Gastroesophageal sphincter (tissue), 4 donors: Measurements from ENCODE around the gene SEMA7A. TPM values are rescaled to one million over a fixed set of nuclear protein-coding genes. Genes with fewer than 3 reads are reported as not detected.
"Not testable (repeated sequence)": the region's sequence is repeated elsewhere in the genome, so short reads cannot be mapped to it uniquely, and the experiment has no call there.

ENCODE experiments used
- ATAC-seq: fragments of 150-250 bp; one replicate; pipeline ENCODE4 v1.9.1; 2016; ENCODE audit warnings: mild to moderate bottlenecking, moderate library complexity
- H3K27ac ChIP-seq, 4 donors: fragments of 200-600 bp; sonication (generic) in 3 of 4; 1 replicate in 3 of 4; 2 replicates in 1 of 4; pipeline ENCODE4 v1.5.1; 2016 to 2019
- H3K27me3 ChIP-seq: fragments of 200-600 bp; sonication (generic); one replicate; pipeline ENCODE4 v1.5.1; 2019
- H3K36me3 ChIP-seq, 2 donors: fragments of 200-600 bp; sonication (generic); one replicate each; pipeline ENCODE4 v1.5.1; 2019; ENCODE audit warnings: control low read depth in 1 of 2
- H3K4me1 ChIP-seq, 3 donors: fragments of 200-600 bp; sonication (generic); 1 replicate in 2 of 3; 2 replicates in 1 of 3; pipeline ENCODE4 v1.5.1; 2016 to 2019; ENCODE audit warnings: control low read depth in 2 of 3
- H3K4me3 ChIP-seq, 2 donors: fragments of 200-600 bp; sonication (generic); one replicate each; pipeline ENCODE4 v1.5.1; 2019; ENCODE audit warnings: mild to moderate bottlenecking in 1 of 2, moderate library complexity in 1 of 2
- H3K9me3 ChIP-seq, 3 donors: fragments of 200-600 bp; sonication (generic); one replicate each; pipeline ENCODE4 v1.5.1; 2017 to 2019; ENCODE audit warnings: control low read depth in 2 of 3
- EP300 ChIP-seq: sonication (generic); formaldehyde crosslinking; IDR thresholded peaks from one replicate; pipeline ENCODE4 v1.6.1; 2017; ENCODE audit warnings: antibody characterized with exemption, mild to moderate bottlenecking
- POLR2A ChIP-seq, 2 donors: fragments of 450-650 bp; IDR thresholded peaks; one replicate each; pipeline ENCODE4 v1.6.1; 2017; ENCODE audit warnings: antibody characterized with exemption in 2 of 2, mild to moderate bottlenecking in 2 of 2, moderate library complexity in 1 of 2
- POLR2AphosphoS5 ChIP-seq: sonication (generic); formaldehyde crosslinking; IDR thresholded peaks from one replicate; pipeline ENCODE4 v1.6.1; 2017; ENCODE audit warnings: antibody characterized with exemption
- WGBS, 2 donors: methylation state at CpG; one replicate each; pipeline ENCODE4 v1.1.5; 2018; ENCODE audit warnings: low coverage in 1 of 2; 5-methylcytosine and 5-hydroxymethylcytosine counted together
- total RNA-seq, 4 donors: library from RNA; depleted of rRNA; stranded (reverse); fragments of >200 nt; gene quantifications; one replicate each; pipeline ENCODE4 v1.1.0, GENCODE V29; 2016
- TF ChIP-seq, protein P1 (sequence below), 4 experiments: fragments of 200-600 bp in 2 of 4; fragments of 450-650 bp in 2 of 4; sonication (generic) in 1 of 4; IDR thresholded peaks; one replicate each; pipeline ENCODE4 v1.5.1; 2017 to 2019; ENCODE audit warnings: antibody characterized with exemption in 4 of 4, mild to moderate bottlenecking in 2 of 4, moderate library complexity in 2 of 4

The SEMA7A gene
- total RNA-seq, 4 donors from 2014 or later, result 0.93 to 2.7 (median 1.8) TPM

- Histone ChIP-seq H3K9me3 (no peaks in the 10 kb centered on the region), H3K27ac (peak within 1 kb of the TSS; percentile 79 to 92 (median 89)), H3K4me1 (peaks cover 0 to 35% (median 4%) of the 10 kb centered on the region in 3 donors), H3K27me3 (no peaks in the 10 kb centered on the region), H3K4me3 (peak within 1 kb of the TSS; percentile 75 to 79), H3K36me3 (peaks cover 0 to 32% of the 10 kb centered on the region in 2 donors)
- TF ChIP-seq POLR2AphosphoS5 (peak; percentile 92), EP300 (no peak), POLR2A (IDR thresholded peaks at IDR 0.05) (peak; percentile 83)
- TF ChIP-seq, protein P1, sequence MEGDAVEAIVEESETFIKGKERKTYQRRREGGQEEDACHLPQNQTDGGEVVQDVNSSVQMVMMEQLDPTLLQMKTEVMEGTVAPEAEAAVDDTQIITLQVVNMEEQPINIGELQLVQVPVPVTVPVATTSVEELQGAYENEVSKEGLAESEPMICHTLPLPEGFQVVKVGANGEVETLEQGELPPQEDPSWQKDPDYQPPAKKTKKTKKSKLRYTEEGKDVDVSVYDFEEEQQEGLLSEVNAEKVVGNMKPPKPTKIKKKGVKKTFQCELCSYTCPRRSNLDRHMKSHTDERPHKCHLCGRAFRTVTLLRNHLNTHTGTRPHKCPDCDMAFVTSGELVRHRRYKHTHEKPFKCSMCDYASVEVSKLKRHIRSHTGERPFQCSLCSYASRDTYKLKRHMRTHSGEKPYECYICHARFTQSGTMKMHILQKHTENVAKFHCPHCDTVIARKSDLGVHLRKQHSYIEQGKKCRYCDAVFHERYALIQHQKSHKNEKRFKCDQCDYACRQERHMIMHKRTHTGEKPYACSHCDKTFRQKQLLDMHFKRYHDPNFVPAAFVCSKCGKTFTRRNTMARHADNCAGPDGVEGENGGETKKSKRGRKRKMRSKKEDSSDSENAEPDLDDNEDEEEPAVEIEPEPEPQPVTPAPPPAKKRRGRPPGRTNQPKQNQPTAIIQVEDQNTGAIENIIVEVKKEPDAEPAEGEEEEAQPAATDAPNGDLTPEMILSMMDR (IDR thresholded peaks at IDR 0.05), result peak in 2 of 4 experiments; percentile 3 to 43
- ATAC-seq, result peak; percentile 97
- 0% methylated on average over 3 to 16 of the region's 54 CpGs for WGBS, 2 donors
Observed at GRCh38 chr15:74460871-74461846, 27.4 kb upstream of the SEMA7A start, which contains the start of gene UBL7. TSS of gene UBL7 (minus strand) at chr15:74461160. CDS start at chr15:74458867, 2,293 bp downstream.

GRCh38 chr15:74460298-74460697 is 26.5 kb upstream of the SEMA7A start:
- H3K4me3 ChIP-seq, result peak overlapping the region; percentile 75 to 79
- peaks cover 0 to 34% of the 10 kb centered on the region in 2 donors for H3K36me3 ChIP-seq
- no peak for ATAC-seq
- peaks cover 0 to 35% (median 4%) of the 10 kb centered on the region in 3 donors for H3K4me1 ChIP-seq
- peak overlapping the region; percentile 69 to 92 (median 89) for H3K27ac ChIP-seq
- TF ChIP-seq EP300, result no peak
- TF ChIP-seq, protein P1 (IDR thresholded peaks at IDR 0.05), result no peak
- WGBS, 2 donors, result 28 to 39% methylated on average over 2 of the region's 2 CpGs
- H3K27me3 ChIP-seq, result no peaks in the 10 kb centered on the region
- H3K9me3 ChIP-seq, result no peaks in the 10 kb centered on the region

- WGBS, 2 donors, result 93 to 95% methylated on average over 8 to 10 of the region's 14 CpGs
- Histone ChIP-seq H3K36me3 (peaks cover 0 to 39% of the 10 kb centered on the region in 2 donors), H3K4me1 (peaks cover 0 to 39% (median 4%) of the 10 kb centered on the region in 3 donors), H3K4me3 (peak overlapping the region in 1 of 2 donors; percentile 75)
- H3K27ac ChIP-seq, H3K9me3 ChIP-seq, ATAC-seq, H3K27me3 ChIP-seq: not testable (repeated sequence)
Observed at GRCh38 chr15:74459798-74460197, 26.0 kb upstream of the SEMA7A start.

DNA sequence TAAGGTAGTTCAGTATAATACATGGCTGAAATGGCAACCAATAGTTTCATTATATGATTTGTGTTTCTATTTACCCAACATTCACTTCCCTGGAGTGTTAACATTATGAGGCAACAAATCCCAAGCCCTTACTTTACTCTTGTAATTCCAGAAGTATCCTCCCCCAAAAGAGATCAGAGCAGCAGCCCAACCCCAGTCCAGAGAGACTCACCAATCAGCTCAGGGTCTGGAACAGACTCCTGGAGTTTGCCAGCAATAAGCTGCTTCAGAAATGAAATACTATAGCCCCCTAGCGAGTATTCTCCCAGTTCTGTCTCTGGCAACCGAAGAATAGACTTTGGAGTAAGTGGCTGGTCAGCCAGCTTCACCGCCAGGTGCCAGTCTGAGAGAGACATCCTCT is 24.7 kb upstream of the SEMA7A start:
- Histone ChIP-seq H3K27me3 (no peaks in the 10 kb centered on the region), H3K4me3 (no peak overlapping the region), H3K27ac (no peak overlapping the region), H3K4me1 (peaks cover 0 to 43% (median 4%) of the 10 kb centered on the region in 3 donors), H3K9me3 (no peaks in the 10 kb centered on the region), H3K36me3 (peaks cover 0 to 52% of the 10 kb centered on the region in 2 donors)
- WGBS, 2 donors, result 90 to 100% methylated on average over 1 to 3 of the region's 3 CpGs
- ATAC-seq, result no peak
- TF ChIP-seq EP300 (no peak), POLR2A (IDR thresholded peaks at IDR 0.05) (no peak), POLR2AphosphoS5 (no peak)
- TF ChIP-seq, protein P1 (IDR thresholded peaks at IDR 0.05), result no peak

- not testable (repeated sequence) for H3K27ac ChIP-seq, H3K27me3 ChIP-seq, H3K4me3 ChIP-seq, H3K9me3 ChIP-seq, ATAC-seq
- WGBS, 2 donors, result 93 to 94% methylated on average over 7 of the region's 10 CpGs
- Histone ChIP-seq H3K36me3 (peaks cover 0 to 66% of the 10 kb centered on the region in 2 donors), H3K4me1 (peaks cover 0 to 35% (median 4%) of the 10 kb centered on the region in 3 donors)
Observed at GRCh38 chr15:74457036-74457435, 23.3 kb upstream of the SEMA7A start.
